Fibroblast of lung (primary cell): ENCODE measurements around the gene GADL1.

Source experiments
- CTCF ChIP-seq, 2 donors: IDR thresholded peaks in 1 of 2; conservative IDR thresholded peaks in 1 of 2; 1 replicate in 1 of 2; 2 replicates in 1 of 2; pipeline ENCODE4 v1.5.1; 2011 to 2012; ENCODE audit warnings: low read length in 2 of 2, control low read depth in 1 of 2, inconsistent platforms in 1 of 2, low read depth in 1 of 2, mild to moderate bottlenecking in 1 of 2
- EZH2 ChIP-seq: IDR thresholded peaks from 2 replicates; pipeline ENCODE4 v1.5.1; 2012; ENCODE audit warnings: low read length, control low read depth, mild to moderate bottlenecking; ENCODE audit errors: missing control alignments

DNA sequence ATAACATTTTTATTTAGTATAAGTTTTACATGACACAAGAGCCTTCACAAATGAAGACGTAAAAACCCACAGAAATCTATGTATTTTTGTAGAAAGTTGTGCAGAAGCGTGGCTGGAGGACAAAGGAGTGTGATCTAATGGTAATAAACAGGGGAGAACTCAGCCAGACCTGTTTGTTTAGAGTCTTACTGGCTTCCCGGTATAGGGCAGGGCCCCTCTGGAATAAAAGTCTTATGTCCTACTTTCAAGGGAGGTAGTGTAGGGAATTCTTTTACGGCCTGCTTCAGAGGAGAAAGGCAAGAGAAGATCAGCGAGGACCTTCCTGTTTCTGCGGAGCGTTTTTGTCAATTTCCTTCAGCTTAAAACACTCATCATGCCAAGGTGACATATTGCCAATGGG lies 184.4 kb downstream of the GADL1 start:
- TF ChIP-seq CTCF (conservative IDR thresholded peaks at IDR 0.05 in 1 of 2, IDR thresholded peaks at IDR 0.05 in 1 of 2; ENCODE audit: low read depth in 1 of 2, low read length in 2 of 2): no peak
- no peak for TF ChIP-seq EZH2
